ENCODE results near the gene PPP1R13L. TPM values are rescaled to one million over a fixed set of nuclear protein-coding genes. Genes with fewer than 3 reads are reported as not detected.
A peak's percentile ranks its signal among the peaks of the same experiment; 100 is the strongest.

PPP1R13L gene
- total RNA-seq, 1 donor from 2014 or later = 9.4 TPM

- DNase-seq (ENCODE audit: low spot score) = peak; percentile 95
Measured at GRCh38 chr19:45406226-45407090, 1.6 kb upstream of the PPP1R13L start, which contains the start of gene POLR1G. Gene POLR1G (plus strand): TSS chr19:45406644. CDS start chr19:45406697, 53 bp downstream.

GRCh38 chr19:45405435-45406225, 761 bp upstream of the PPP1R13L start:
- peak; percentile 94 for DNase-seq (ENCODE audit: low spot score)

- peak; percentile 48 for DNase-seq (ENCODE audit: low spot score)
Measured at GRCh38 chr19:45403781-45404556, 900 bp downstream of the PPP1R13L start.

- no peak for DNase-seq (ENCODE audit: low spot score)
Measured at GRCh38 chr19:45403272-45403671, 1.6 kb downstream of the PPP1R13L start.

- peak; percentile 49 for DNase-seq (ENCODE audit: low spot score)
Measured at GRCh38 chr19:45402298-45403061, 2.4 kb downstream of the PPP1R13L start.

- no peak for DNase-seq (ENCODE audit: low spot score)
Measured at GRCh38 chr19:45401815-45402214, 3.1 kb downstream of the PPP1R13L start.

GRCh38 chr19:45400192-45400591, 4.7 kb downstream of the PPP1R13L start:
- peak; percentile 28 for DNase-seq (ENCODE audit: low spot score)

- DNase-seq (ENCODE audit: low spot score) = no peak
Measured at GRCh38 chr19:45395821-45396617, 8.8 kb downstream of the PPP1R13L start.

- DNase-seq (ENCODE audit: low spot score) = no peak
Measured at GRCh38 chr19:45391871-45392665, 12.8 kb downstream of the PPP1R13L start.

GRCh38 chr19:45391346-45391745, 13.5 kb downstream of the PPP1R13L start:
- no peak for DNase-seq (ENCODE audit: low spot score)

GRCh38 chr19:45385392-45386221, 19.3 kb downstream of the PPP1R13L start:
- no peak for DNase-seq (ENCODE audit: low spot score)

- DNase-seq (ENCODE audit: low spot score) = no peak
Measured at GRCh38 chr19:45382426-45382825, 22.4 kb downstream of the PPP1R13L start.

- DNase-seq (ENCODE audit: low spot score) = no peak
Measured at GRCh38 chr19:45380107-45380506, 24.8 kb downstream of the PPP1R13L start.

- DNase-seq (ENCODE audit: low spot score) = peak; percentile 73
Measured at GRCh38 chr19:45376045-45376724, 28.7 kb downstream of the PPP1R13L start.

- peak; percentile 100 for DNase-seq (ENCODE audit: low spot score)
Measured at GRCh38 chr19:45370410-45371204, 34.3 kb downstream of the PPP1R13L start, which contains the start of gene ERCC2. Gene ERCC2 (minus strand): TSS chr19:45370573. CDS start chr19:45370540, 33 bp downstream.

GRCh38 chr19:45368737-45369340, 36.0 kb downstream of the PPP1R13L start:
- DNase-seq (ENCODE audit: low spot score) = no peak

Measured in umbilical cord (tissue), 2 donors.